Right ventricle myocardium inferior (tissue), 1 donor: ENCODE results near the gene TUBE1. TPM values are rescaled to one million over a fixed set of nuclear protein-coding genes. Genes with fewer than 3 reads are reported as not detected.
"Not testable (repeated sequence)": the region's sequence is repeated elsewhere in the genome, so short reads cannot be mapped to it uniquely, and the experiment has no call there.

Source experiments
- ATAC-seq: fragments of 200-7000 bp; cut with Tn5 transposase; one replicate; pipeline ENCODE4 v1.9.1; 2020; ENCODE audit warnings: mild to moderate bottlenecking, moderate library complexity
- DNase-seq: peaks from one replicate; pipeline ENCODE4 v3.0.0; 2021; ENCODE audit errors: missing footprints
- intact Hi-C: fragments of 100-400 bp; cut with DNase I; formaldehyde crosslinking; loops from one replicate; pipeline ENCODE4 v1.11.0; 2022
- total RNA-seq: library from RNA; stranded (reverse); fragmentation: NEBNext Ultra II Directional; extraction: Animal tissue kit (Norgen Biotek cat#: 25700); gene quantifications from one replicate; pipeline ENCODE4 v1.2.1, GENCODE V29; 2021
- donor health status: DM: no; HTN: yes; CAD: no; lungs with severe emphysema.

The TUBE1 gene
- total RNA-seq, 1 donor from 2014 or later: 24.0 TPM

- intact Hi-C loops: no loop called here
- ATAC-seq (no peak), DNase-seq (no peak)
Observed at GRCh38 chr6:112081569-112081968, 5.7 kb downstream of the TUBE1 start.

GRCh38 chr6:112066606-112067005 is 20.7 kb downstream of the TUBE1 start:
- DNase-seq (no peak), ATAC-seq (no peak)
- intact Hi-C loops: no loop called here

GRCh38 chr6:112065426-112065986 is 21.8 kb downstream of the TUBE1 start:
- intact Hi-C loops: no loop called here
- ATAC-seq (no peak), DNase-seq (no peak)

- ATAC-seq (no peak), DNase-seq (no peak)
- intact Hi-C loops: no loop called here
Observed at GRCh38 chr6:112062966-112063365, 24.3 kb downstream of the TUBE1 start.

DNA sequence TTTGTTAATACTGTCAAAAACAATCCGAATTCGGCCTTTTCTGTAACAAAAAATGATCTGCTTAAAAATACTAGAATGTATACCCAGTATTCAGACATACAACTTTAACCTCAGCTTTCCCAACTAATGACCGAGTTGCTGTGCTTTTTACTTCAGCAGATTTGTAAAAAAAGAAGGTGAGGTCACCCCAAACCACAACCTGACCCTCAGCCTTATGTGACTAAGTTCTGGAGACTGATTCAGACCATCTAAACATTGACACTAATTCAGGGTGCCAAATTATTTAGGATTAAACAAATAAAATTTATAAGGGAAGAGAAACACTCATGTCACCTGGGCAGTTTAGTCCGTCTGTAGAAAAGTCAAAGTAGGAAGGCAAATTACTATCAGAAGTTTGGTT is 25.7 kb downstream of the TUBE1 start:
- ATAC-seq (no peak), DNase-seq (no peak)
- intact Hi-C loops: no loop called here

- intact Hi-C loops: no loop called here
- ATAC-seq (no peak), DNase-seq (no peak)
Observed at GRCh38 chr6:112058243-112059032, 28.8 kb downstream of the TUBE1 start.

DNA sequence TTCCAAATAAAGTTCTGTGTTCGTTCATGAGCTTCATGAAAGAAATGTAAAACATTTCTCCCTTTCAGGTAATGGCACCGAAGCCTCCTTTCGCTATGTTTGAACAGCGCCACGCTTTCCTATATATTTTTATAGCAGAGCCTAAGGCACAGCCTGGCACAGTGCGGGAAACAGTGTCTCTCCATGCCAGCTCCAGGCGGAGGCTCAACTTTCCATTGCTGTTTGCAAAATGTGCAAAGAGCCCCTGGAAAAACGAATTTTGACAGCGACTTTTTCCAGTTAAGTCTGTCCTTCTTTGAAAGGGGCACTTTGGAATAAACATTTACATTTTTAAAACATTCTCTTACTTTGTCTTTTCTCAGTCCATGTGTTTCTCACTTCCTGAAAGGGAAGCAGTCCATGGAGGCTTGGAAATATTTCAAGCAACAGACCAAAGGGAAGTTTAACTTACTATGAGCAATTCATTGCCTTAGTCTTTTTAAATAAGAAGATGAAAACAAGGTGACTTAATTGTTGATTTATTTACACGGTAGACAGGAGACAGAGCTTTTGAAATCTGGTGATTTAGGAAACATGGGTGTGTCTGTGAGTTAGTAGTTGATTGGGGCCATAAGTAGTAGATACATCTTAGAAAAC is 32.6 kb downstream of the TUBE1 start:
- no peak for ATAC-seq
- intact Hi-C loops: no loop called here
- DNase-seq: peak; percentile 49

- peak; percentile 49 for DNase-seq
- intact Hi-C loops: no loop called here
- no peak for ATAC-seq
Observed at GRCh38 chr6:112054001-112054400, 33.3 kb downstream of the TUBE1 start, which contains the start of gene CCN6. Gene CCN6 (plus strand): TSS chr6:112054104. CDS start chr6:112054358, 254 bp downstream.

DNA sequence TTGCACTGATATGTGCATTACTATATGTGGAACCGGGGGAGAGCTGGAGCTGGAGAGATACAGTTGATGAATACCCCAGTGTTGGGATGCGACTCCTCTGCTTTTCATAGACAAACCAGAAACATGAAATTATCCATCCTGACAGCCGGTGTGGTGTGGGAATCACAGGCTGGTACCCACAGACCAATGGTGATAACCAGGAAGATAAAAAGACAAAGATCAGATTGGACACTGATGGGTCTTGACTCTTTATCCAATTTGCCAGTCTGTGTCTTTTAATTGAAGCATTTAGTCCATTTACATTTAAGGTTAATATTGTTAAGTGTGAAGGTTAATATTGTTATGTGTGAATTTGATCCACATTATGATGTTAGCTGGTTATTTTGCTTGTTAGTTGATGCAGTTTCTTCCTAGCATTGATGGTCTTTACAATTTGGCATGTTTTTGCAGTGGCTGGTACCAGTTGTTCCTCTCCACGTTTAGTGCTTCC is 36.0 kb downstream of the TUBE1 start:
- intact Hi-C loops, ATAC-seq, DNase-seq: not testable (repeated sequence)

GRCh38 chr6:112050429-112050828 is 36.9 kb downstream of the TUBE1 start:
- ATAC-seq: no peak
- intact Hi-C loops: no loop called here
- DNase-seq: no peak

- no peak for ATAC-seq
- no peak for DNase-seq
- intact Hi-C loops: no loop called here
Observed at GRCh38 chr6:112049996-112050395, 37.3 kb downstream of the TUBE1 start.

- ATAC-seq (no peak), DNase-seq (no peak)
- intact Hi-C loops: no loop called here
Observed at GRCh38 chr6:112049026-112049799, 38.1 kb downstream of the TUBE1 start.

GRCh38 chr6:112047523-112047922 is 39.8 kb downstream of the TUBE1 start:
- ATAC-seq, intact Hi-C loops, DNase-seq: not testable (repeated sequence)

- DNase-seq: no peak
- ATAC-seq: no peak
- intact Hi-C loops: loop anchor here (5.0 kb wide), 2 partner anchors 43 to 788 kb away; a partner anchor contains a TSS
Observed at GRCh38 chr6:112044856-112045255, 42.4 kb downstream of the TUBE1 start.

GRCh38 chr6:112044196-112044595 is 43.1 kb downstream of the TUBE1 start:
- intact Hi-C loops: loop anchor here (5.0 kb wide), 2 partner anchors 42 to 787 kb away; a partner anchor contains a TSS
- DNase-seq: no peak
- ATAC-seq: no peak

DNA sequence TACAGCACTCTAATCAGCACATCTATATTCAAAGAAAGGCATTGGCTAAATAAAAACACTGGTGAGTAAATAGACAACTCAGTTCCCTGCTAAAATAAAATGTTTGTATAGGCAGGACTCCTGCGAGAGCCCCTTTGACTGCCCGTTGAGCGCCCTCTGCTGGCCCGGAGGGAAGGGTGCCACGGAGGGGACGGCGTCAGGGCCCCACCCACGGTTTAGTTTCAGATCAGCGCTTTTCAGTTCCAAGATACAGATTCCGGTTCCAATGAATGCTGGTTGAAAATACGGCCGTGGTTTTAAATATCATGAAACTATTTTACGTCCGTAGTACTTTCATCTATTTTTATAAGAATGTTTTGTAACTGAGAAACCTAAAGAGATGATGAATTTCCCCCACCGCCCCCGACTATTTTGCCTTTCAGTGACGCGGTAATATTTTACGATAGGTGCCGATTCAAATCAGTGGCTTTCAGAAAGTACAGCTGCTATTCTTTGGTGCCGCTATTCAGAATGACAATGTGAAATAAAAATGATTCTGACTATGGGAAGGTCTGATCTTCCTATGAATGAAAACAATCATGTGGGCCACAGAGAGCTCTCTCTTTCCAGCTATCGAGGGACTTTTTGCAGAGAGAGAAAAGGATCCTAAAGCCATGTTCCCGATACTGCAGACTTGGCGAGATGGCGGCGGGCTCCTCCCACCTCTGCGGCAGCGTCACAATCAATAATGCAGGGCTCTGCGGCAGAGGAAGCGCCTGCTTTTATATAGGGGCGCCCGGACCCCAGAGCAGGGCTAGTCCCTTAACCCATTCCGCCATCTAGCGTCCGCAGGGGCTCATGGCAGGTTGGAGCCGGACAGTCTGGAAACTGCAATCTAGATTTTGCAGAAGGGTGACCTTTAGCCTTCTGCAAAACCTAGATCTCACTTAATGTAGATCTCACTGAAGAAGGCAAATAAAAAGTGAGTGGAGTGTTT is 44.0 kb downstream of the TUBE1 start:
- intact Hi-C loops: loop anchor here (1.0 to 5.0 kb wide), 4 partner anchors 41 to 786 kb away; partner anchors contain the start of gene FYN
- peak; percentile 92 for DNase-seq
- ATAC-seq: peak; percentile 95

DNA sequence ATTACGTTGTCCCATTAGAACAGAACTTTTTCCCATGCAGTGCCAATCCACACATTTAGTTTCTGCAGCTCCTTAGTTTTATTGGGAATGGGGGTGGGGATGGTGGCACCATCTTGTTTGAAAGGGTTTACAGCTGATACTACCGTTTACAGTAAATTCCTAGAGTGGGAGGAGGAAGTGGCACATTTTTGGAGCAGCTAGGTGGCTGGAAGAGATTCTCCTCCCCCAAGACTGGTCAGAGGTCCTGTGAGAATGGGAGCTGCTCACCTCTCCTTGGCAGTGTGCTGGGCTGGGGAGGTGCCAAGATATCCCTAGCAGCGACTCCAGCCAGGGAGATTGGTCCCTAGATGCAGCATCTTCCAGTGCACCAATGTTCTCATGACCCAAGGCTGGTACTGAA is 45.7 kb downstream of the TUBE1 start:
- no peak for DNase-seq
- ATAC-seq: no peak
- intact Hi-C loops: loop anchor here (5.0 kb wide), 2 partner anchors 39 to 784 kb away; a partner anchor contains a TSS

GRCh38 chr6:112040956-112041355 is 46.3 kb downstream of the TUBE1 start:
- ATAC-seq (no peak), DNase-seq (no peak)
- intact Hi-C loops: loop anchor here (5.0 kb wide), 2 partner anchors 39 to 784 kb away; a partner anchor contains a TSS
